Thoracic aorta (tissue), 2 donors: Measurements from ENCODE around the gene PARP15. TPM values are rescaled to one million over a fixed set of nuclear protein-coding genes. Genes with fewer than 3 reads are reported as not detected.

Experiments
- ATAC-seq: fragments of 150-250 bp; one replicate; pipeline ENCODE4 v1.8.0; 2017; ENCODE audit warnings: low read depth; ENCODE audit not compliant: insufficient number of reproducible peaks, low FRiP score
- DNase-seq: peaks from one replicate; pipeline ENCODE4 v3.0.0-alpha.2; 2020; ENCODE audit warnings: low spot score
- H3K27ac ChIP-seq, 2 donors: fragments of 200-600 bp; sonication (generic); 1 replicate in 1 of 2; 2 replicates in 1 of 2; pipeline ENCODE4 v1.5.1; 2016; ENCODE audit warnings: mild to moderate bottlenecking in 2 of 2, moderate library complexity in 2 of 2
- H3K27me3 ChIP-seq: fragments of 200-600 bp; sonication (generic); replicated peaks from 2 replicates; pipeline ENCODE4 v1.6.0; 2016; ENCODE audit warnings: mild to moderate bottlenecking; ENCODE audit not compliant: insufficient read depth
- H3K36me3 ChIP-seq: fragments of 200-600 bp; sonication (generic); one replicate; pipeline ENCODE4 v1.5.1; 2016
- H3K4me1 ChIP-seq, 2 donors: fragments of 200-600 bp; sonication (generic); 1 replicate in 1 of 2; 2 replicates in 1 of 2; pipeline versions ENCODE4 v1.5.1 to v1.6.0; 2016; ENCODE audit warnings: low read depth in 2 of 2, mild to moderate bottlenecking in 1 of 2; ENCODE audit not compliant: control insufficient read depth in 1 of 2
- H3K4me3 ChIP-seq: fragments of 200-600 bp; sonication (generic); 2 replicates; pipeline ENCODE4 v1.5.1; 2016; ENCODE audit warnings: mild to moderate bottlenecking
- H3K9me3 ChIP-seq: fragments of 200-600 bp; sonication (generic); 2 replicates; pipeline ENCODE4 v1.5.1; 2016
- CTCF ChIP-seq: fragments of 200-600 bp; sonication (generic); IDR thresholded peaks from one replicate; pipeline ENCODE4 v1.5.1; 2019; ENCODE audit warnings: antibody characterized with exemption
- total RNA-seq, 2 donors: library from RNA; depleted of rRNA; stranded (reverse); fragments of >200 nt; gene quantifications; one replicate each; pipeline versions ENCODE4 v1.1.0 to v1.2.3, GENCODE V29; 2016

Gene PARP15
- total RNA-seq, 2 donors from 2014 or later, result 4.0 to 4.1 TPM

GRCh38 chr3:122568755-122569154 is 8.7 kb upstream of the PARP15 start:
- Histone ChIP-seq H3K9me3 (no peaks in the 10 kb centered on the region), H3K27ac (no peak overlapping the region), H3K36me3 (peaks cover 13% of the 10 kb centered on the region), H3K4me1 (peaks cover 0 to 6% of the 10 kb centered on the region in 2 donors), H3K4me3 (no peak overlapping the region), H3K27me3 (no peaks in the 10 kb centered on the region)
- no peak for ATAC-seq
- DNase-seq, result no peak
- no peak for TF ChIP-seq CTCF

GRCh38 chr3:122572940-122573412 is 4.5 kb upstream of the PARP15 start:
- Histone ChIP-seq H3K36me3 (peaks cover 6% of the 10 kb centered on the region), H3K4me1 (no peaks in the 10 kb centered on the region), H3K9me3 (no peaks in the 10 kb centered on the region), H3K4me3 (no peak overlapping the region), H3K27ac (no peak overlapping the region), H3K27me3 (no peaks in the 10 kb centered on the region)
- DNase-seq (no peak), ATAC-seq (no peak)
- TF ChIP-seq CTCF, result no peak

GRCh38 chr3:122576174-122576940 is 1.1 kb upstream of the PARP15 start:
- Histone ChIP-seq H3K27me3 (no peaks in the 10 kb centered on the region), H3K4me1 (no peaks in the 10 kb centered on the region), H3K27ac (no peak overlapping the region), H3K4me3 (no peak overlapping the region), H3K9me3 (peaks cover under 1% of the 10 kb centered on the region), H3K36me3 (peaks cover 5% of the 10 kb centered on the region)
- DNase-seq (no peak), ATAC-seq (no peak)
- TF ChIP-seq CTCF, result no peak

GRCh38 chr3:122578069-122578740 is 755 bp downstream of the PARP15 start:
- H3K27ac ChIP-seq, result no peak overlapping the region
- ATAC-seq, result no peak
- TF ChIP-seq CTCF, result no peak

GRCh38 chr3:122580470-122580869 is 3.0 kb downstream of the PARP15 start:
- no peak for TF ChIP-seq CTCF
- Histone ChIP-seq H3K4me3 (no peak overlapping the region), H3K9me3 (peaks cover 13% of the 10 kb centered on the region), H3K4me1 (no peaks in the 10 kb centered on the region), H3K36me3 (no peaks in the 10 kb centered on the region), H3K27me3 (no peaks in the 10 kb centered on the region), H3K27ac (no peak overlapping the region)
- DNase-seq (no peak), ATAC-seq (no peak)

More at GRCh38 chr3:122578069-122578740, 755 bp downstream of the PARP15 start:
- Histone ChIP-seq H3K27me3 (no peaks in the 10 kb centered on the region), H3K36me3 (no peaks in the 10 kb centered on the region), H3K4me1 (no peaks in the 10 kb centered on the region), H3K4me3 (peak overlapping the region; percentile 71), H3K9me3 (peaks cover 13% of the 10 kb centered on the region)
- DNase-seq, result no peak
